Measurements from ENCODE around the gene KRT3.

DNA sequence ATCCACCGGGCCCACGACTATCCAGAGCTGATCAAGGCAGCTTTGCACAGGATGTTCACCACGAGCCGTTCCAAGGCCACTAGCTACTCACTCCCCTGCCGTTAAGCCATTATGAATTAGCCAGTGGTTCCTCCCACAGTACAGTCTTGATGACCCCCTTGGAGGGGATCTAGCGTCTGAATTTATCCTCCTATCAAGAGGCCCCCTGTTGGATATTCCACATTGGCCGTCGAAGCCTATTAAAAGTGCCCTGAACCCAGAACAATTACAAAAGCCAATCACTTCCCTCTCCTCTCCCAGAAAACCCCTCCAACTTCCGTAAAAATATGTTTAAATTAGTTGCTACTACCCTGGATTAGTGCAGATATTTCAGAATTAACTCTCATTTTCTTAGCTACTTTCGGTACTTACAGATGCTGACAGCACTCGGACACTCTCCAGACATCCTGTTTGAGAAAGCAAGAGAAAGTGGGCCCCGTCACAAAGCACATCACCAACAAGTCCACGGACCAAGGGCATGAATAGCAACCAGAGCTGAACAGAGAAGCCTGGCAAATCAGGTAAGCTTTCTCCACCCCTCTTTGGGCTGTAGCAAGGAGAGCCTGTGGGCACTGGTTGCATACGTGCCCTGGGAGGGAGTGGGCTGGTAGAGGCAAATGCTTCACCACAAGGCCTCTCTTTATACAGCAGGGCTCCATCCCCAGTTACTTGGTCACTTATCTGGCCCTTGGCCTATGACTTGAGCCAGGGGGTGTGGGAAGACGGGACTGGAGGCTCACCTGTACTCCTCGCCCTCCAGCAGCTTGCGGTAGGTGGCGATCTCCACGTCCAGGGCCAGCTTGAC lies 5.3 kb downstream of the KRT3 start:
- TF ChIP-seq, protein P1, sequence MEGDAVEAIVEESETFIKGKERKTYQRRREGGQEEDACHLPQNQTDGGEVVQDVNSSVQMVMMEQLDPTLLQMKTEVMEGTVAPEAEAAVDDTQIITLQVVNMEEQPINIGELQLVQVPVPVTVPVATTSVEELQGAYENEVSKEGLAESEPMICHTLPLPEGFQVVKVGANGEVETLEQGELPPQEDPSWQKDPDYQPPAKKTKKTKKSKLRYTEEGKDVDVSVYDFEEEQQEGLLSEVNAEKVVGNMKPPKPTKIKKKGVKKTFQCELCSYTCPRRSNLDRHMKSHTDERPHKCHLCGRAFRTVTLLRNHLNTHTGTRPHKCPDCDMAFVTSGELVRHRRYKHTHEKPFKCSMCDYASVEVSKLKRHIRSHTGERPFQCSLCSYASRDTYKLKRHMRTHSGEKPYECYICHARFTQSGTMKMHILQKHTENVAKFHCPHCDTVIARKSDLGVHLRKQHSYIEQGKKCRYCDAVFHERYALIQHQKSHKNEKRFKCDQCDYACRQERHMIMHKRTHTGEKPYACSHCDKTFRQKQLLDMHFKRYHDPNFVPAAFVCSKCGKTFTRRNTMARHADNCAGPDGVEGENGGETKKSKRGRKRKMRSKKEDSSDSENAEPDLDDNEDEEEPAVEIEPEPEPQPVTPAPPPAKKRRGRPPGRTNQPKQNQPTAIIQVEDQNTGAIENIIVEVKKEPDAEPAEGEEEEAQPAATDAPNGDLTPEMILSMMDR (IDR thresholded peaks at IDR 0.05; ENCODE audit: borderline replicate concordance, extremely low read depth, low read length, poor library complexity, severe bottlenecking): no peak
- no peak for TF ChIP-seq EZH2 (IDR thresholded peaks at IDR 0.05; ENCODE audit: borderline replicate concordance, low read depth, low read length, severe bottlenecking)
